Measurements from ENCODE around the gene RAB43.

The RAB43 gene

DNA sequence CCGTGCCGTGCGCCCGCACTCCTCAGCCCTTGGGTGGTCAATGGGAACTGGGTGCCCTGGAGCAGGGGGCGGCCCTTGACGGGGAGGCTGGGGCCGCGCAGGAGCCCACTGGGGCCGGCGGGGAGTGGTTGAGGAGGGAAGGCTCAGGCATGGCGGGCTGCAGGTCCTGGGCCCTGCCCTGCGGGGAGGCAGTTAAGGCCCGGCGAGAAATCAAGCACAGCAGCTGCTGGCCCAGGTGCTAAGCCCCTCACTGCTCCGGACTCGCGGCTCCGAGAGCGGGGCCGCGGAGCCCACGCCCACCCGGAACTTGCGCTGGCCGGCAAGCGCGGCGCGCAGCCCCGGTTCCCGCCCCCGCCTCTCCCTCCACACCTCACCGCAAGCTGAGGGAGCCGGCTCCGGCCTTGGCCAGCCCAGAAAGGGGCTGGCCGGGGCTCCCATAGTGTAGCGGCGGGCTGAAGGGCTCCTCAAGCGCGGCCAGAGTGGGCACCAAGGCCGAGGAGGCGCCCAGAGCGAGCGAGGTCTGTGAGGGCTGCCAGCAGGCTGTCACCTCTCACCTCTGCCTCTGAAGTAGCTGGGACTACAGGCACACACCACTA lies 53.2 kb downstream of the RAB43 start:
- TF ChIP-seq, protein P1, sequence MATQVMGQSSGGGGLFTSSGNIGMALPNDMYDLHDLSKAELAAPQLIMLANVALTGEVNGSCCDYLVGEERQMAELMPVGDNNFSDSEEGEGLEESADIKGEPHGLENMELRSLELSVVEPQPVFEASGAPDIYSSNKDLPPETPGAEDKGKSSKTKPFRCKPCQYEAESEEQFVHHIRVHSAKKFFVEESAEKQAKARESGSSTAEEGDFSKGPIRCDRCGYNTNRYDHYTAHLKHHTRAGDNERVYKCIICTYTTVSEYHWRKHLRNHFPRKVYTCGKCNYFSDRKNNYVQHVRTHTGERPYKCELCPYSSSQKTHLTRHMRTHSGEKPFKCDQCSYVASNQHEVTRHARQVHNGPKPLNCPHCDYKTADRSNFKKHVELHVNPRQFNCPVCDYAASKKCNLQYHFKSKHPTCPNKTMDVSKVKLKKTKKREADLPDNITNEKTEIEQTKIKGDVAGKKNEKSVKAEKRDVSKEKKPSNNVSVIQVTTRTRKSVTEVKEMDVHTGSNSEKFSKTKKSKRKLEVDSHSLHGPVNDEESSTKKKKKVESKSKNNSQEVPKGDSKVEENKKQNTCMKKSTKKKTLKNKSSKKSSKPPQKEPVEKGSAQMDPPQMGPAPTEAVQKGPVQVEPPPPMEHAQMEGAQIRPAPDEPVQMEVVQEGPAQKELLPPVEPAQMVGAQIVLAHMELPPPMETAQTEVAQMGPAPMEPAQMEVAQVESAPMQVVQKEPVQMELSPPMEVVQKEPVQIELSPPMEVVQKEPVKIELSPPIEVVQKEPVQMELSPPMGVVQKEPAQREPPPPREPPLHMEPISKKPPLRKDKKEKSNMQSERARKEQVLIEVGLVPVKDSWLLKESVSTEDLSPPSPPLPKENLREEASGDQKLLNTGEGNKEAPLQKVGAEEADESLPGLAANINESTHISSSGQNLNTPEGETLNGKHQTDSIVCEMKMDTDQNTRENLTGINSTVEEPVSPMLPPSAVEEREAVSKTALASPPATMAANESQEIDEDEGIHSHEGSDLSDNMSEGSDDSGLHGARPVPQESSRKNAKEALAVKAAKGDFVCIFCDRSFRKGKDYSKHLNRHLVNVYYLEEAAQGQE (IDR thresholded peaks at IDR 0.05; ENCODE audit: insufficient read depth in 1 of 2, low read depth in 2 of 2, low read length in 2 of 2): no peak
- TF ChIP-seq POLR2AphosphoS5 (IDR thresholded peaks at IDR 0.05; ENCODE audit: low read depth, low read length) (no peak), SIN3A (IDR thresholded peaks at IDR 0.05; ENCODE audit: borderline replicate concordance, insufficient read depth, low read length) (no peak), FOXP2 (optimal IDR thresholded peaks at IDR 0.05; ENCODE audit: borderline replicate concordance, extremely low read depth, extremely low read length, insufficient read depth) (no peak), TAF1 (IDR thresholded peaks at IDR 0.05; ENCODE audit: borderline replicate concordance, insufficient read depth, low read length) (no peak)

DNA sequence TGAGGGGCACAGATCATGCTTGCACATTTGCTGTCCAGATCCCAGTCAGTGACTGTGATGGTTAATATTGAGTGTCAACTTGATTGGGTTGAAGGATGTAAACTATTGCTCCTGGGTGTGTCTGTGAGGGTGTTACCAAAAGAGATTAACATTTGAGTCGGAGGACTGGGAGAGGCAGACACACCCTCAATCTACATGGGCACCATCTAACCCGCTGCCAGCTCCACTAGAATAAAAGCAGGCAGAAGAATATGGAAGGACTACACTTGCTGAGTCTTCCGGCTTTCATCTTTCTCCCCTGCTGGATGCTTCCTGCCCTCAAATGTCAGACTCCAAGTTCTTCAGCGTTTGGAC lies 55.9 kb downstream of the RAB43 start:
- no peak for TF ChIP-seq SIN3A (IDR thresholded peaks at IDR 0.05; ENCODE audit: borderline replicate concordance, insufficient read depth, low read length)
- TF ChIP-seq, protein P1 (IDR thresholded peaks at IDR 0.05; ENCODE audit: insufficient read depth in 1 of 2, low read depth in 2 of 2, low read length in 2 of 2): no peak
- no peak for TF ChIP-seq FOXP2 (optimal IDR thresholded peaks at IDR 0.05; ENCODE audit: borderline replicate concordance, extremely low read depth, extremely low read length, insufficient read depth)
- TF ChIP-seq TAF1 (IDR thresholded peaks at IDR 0.05; ENCODE audit: borderline replicate concordance, insufficient read depth, low read length): no peak
- TF ChIP-seq POLR2AphosphoS5 (IDR thresholded peaks at IDR 0.05; ENCODE audit: low read depth, low read length): no peak

DNA sequence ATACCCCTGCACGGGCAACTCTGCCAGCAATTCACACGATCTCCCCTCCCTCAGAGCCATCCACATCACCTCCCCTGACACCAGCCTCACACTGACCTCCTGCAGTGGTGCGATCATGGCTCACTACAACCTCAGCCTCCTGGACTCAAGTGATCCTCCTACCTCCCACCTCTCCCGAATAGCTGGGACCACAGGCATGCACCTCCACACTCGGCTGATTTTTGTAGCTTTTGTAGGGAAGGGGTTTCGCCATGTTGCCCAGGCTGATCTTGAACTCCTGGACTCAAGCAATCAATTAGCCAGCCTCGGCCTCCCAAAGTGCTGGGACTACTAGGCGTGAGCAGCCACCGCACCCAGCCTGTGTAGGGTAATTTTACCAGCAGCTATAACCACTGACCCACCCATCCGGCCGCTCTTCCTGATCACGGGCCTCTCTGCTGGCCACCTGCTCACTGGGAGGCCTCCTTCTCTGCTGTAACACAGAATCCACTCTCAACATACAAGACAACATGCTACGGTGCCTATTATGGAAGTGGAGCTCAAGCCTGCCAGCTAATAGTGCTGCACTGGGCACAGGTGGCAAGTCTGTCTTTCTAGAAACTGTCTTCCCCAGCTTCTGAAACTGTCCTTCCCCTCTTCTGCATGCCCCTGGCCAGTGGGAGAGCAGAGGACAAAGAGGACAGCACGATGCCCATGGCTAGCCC lies 56.4 kb downstream of the RAB43 start:
- TF ChIP-seq SIN3A (IDR thresholded peaks at IDR 0.05; ENCODE audit: borderline replicate concordance, insufficient read depth, low read length) (no peak), POLR2AphosphoS5 (IDR thresholded peaks at IDR 0.05; ENCODE audit: low read depth, low read length) (no peak), TAF1 (IDR thresholded peaks at IDR 0.05; ENCODE audit: borderline replicate concordance, insufficient read depth, low read length) (no peak), FOXP2 (optimal IDR thresholded peaks at IDR 0.05; ENCODE audit: borderline replicate concordance, extremely low read depth, extremely low read length, insufficient read depth) (no peak)
- TF ChIP-seq, protein P1 (IDR thresholded peaks at IDR 0.05; ENCODE audit: insufficient read depth in 1 of 2, low read depth in 2 of 2, low read length in 2 of 2): no peak

DNA sequence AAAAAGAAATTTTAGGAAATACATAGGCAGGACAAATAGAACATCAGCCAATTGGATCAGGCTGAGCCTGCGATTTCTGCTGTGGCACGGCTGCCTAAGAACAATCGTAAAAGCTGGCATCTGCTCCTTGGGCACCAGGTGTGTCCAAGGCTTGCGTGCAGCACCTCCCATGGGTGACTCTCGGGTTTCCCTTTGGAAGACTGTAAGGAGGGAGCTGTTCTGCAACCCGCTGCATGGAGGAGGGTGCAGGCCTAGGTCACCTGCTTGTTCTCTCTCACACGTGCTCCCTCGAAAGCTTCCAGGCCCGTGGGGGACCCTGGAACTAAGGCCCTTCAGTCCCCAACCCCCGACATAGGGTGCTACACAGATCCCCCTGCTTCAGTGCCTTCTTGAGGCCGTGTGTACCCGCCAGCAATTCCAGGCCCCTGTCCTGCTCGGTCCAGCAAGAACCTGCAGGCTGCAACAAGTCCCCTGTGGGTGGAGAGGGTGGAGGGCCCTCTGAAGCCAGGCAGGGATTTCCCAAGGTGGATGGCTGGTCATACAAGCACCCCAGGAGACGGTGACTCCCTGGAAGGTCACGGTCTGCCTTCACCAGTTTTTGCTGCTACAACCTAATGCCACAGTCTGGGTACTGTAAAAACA lies 57.6 kb downstream of the RAB43 start:
- TF ChIP-seq SIN3A (IDR thresholded peaks at IDR 0.05; ENCODE audit: borderline replicate concordance, insufficient read depth, low read length) (no peak), TAF1 (IDR thresholded peaks at IDR 0.05; ENCODE audit: borderline replicate concordance, insufficient read depth, low read length) (no peak)

DNA sequence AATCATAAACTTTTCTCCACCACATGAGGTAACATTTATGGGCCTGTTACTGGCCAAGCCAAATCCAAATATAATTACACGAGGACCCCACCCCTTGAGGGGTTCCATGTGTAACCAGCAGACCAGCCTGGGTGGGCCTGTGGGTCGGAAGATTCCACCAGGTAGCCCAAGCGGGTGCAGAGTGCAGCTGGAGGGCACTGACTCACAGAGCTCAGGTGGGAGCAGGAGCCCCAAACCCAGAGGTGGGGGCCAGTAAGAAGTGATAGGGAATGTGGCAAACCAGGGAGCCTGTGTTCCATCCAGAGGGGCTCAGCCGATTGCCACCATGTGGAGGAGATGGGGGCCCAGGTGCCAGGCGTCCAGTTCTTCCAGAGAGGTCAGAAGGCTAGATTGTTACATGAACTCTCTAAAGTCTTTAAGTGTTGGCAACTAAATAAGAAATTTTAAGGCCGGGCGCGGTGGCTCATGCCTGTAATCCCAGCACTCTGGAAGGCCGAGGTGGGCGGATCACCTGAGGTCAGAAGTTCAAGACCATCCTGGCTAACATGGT lies 58.4 kb downstream of the RAB43 start:
- TF ChIP-seq TAF1 (IDR thresholded peaks at IDR 0.05; ENCODE audit: borderline replicate concordance, insufficient read depth, low read length): no peak
- TF ChIP-seq, protein P1 (IDR thresholded peaks at IDR 0.05; ENCODE audit: insufficient read depth in 1 of 2, low read depth in 2 of 2, low read length in 2 of 2): no peak
- TF ChIP-seq SIN3A (IDR thresholded peaks at IDR 0.05; ENCODE audit: borderline replicate concordance, insufficient read depth, low read length): no peak
- no peak for TF ChIP-seq FOXP2 (optimal IDR thresholded peaks at IDR 0.05; ENCODE audit: borderline replicate concordance, extremely low read depth, extremely low read length, insufficient read depth)
- no peak for TF ChIP-seq POLR2AphosphoS5 (IDR thresholded peaks at IDR 0.05; ENCODE audit: low read depth, low read length)

Measured in PFSK-1 (cell line).